ENCODE data around the gene PCED1B. TPM values are rescaled to one million over a fixed set of nuclear protein-coding genes. Genes with fewer than 3 reads are reported as not detected.

The PCED1B gene
- total and polyA plus RNA-seq, 2 experiments from 2014 or later: 5.1 to 6.6 TPM

DNA sequence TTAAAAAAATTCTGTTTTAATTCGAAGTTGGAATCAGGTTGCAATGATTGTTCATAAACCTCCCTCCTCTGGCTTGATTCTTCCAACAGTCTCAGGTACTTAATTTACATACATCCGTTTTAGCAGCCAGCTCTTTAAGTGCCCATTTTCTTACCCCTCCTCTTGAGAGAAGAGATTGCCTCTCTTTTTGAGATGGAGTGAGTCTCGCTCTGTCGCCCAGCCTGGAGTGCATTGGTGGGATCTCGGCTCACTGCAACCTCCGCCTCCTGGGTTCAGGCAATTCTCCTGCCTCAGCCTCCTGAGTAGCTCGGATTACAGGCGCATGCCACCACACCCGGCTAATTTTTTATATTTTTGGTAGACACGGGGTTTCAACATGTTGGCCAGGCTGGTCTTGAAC is 146.8 kb downstream of the PCED1B start:
- Mint-ChIP-seq H3K4me3 (peak overlapping the region; percentile 27; the same call in 1 of the 3 replicates), H3K27me3 (ENCODE audit: insufficient read depth, low read depth, poor library complexity) (peaks cover 8% of the 10 kb centered on the region), H3K36me3 (ENCODE audit: low read depth) (no peaks in the 10 kb centered on the region; the same call in 2 of the 3 replicates), H3K4me1 (peaks cover 50% of the 10 kb centered on the region), H3K9me3 (no peaks in the 10 kb centered on the region), H3K27ac (peak overlapping the region; percentile 95)
- Histone ChIP-seq H3K27me3 (ENCODE audit: insufficient read depth) (no peaks in the 10 kb centered on the region), H3K36me3 (ENCODE audit: insufficient read depth) (no peaks in the 10 kb centered on the region), H3K9me2 (ENCODE audit: insufficient read depth) (no peaks in the 10 kb centered on the region), H3K27ac (ENCODE audit: low read depth) (no peak overlapping the region), H3K4me1 (ENCODE audit: insufficient read depth) (peaks cover 43% of the 10 kb centered on the region), H2AFZ (no peak overlapping the region), H3K79me2 (replicated peaks; ENCODE audit: insufficient read depth) (no peaks in the 10 kb centered on the region), H3K4me3 (no peak overlapping the region), H3K4me2 (peak overlapping the region; percentile 33; the same call in 1 of the 2 replicates), H3F3A (replicated peaks; ENCODE audit: low read depth) (peaks cover 5% of the 10 kb centered on the region; the same call in 1 of the 2 replicates), H4K20me1 (replicated peaks; ENCODE audit: insufficient read depth) (no peaks in the 10 kb centered on the region)
- peak; percentile 41 for DNase-seq (ENCODE audit: low spot score)
- no peak for ATAC-seq
- TF ChIP-seq, protein P1, sequence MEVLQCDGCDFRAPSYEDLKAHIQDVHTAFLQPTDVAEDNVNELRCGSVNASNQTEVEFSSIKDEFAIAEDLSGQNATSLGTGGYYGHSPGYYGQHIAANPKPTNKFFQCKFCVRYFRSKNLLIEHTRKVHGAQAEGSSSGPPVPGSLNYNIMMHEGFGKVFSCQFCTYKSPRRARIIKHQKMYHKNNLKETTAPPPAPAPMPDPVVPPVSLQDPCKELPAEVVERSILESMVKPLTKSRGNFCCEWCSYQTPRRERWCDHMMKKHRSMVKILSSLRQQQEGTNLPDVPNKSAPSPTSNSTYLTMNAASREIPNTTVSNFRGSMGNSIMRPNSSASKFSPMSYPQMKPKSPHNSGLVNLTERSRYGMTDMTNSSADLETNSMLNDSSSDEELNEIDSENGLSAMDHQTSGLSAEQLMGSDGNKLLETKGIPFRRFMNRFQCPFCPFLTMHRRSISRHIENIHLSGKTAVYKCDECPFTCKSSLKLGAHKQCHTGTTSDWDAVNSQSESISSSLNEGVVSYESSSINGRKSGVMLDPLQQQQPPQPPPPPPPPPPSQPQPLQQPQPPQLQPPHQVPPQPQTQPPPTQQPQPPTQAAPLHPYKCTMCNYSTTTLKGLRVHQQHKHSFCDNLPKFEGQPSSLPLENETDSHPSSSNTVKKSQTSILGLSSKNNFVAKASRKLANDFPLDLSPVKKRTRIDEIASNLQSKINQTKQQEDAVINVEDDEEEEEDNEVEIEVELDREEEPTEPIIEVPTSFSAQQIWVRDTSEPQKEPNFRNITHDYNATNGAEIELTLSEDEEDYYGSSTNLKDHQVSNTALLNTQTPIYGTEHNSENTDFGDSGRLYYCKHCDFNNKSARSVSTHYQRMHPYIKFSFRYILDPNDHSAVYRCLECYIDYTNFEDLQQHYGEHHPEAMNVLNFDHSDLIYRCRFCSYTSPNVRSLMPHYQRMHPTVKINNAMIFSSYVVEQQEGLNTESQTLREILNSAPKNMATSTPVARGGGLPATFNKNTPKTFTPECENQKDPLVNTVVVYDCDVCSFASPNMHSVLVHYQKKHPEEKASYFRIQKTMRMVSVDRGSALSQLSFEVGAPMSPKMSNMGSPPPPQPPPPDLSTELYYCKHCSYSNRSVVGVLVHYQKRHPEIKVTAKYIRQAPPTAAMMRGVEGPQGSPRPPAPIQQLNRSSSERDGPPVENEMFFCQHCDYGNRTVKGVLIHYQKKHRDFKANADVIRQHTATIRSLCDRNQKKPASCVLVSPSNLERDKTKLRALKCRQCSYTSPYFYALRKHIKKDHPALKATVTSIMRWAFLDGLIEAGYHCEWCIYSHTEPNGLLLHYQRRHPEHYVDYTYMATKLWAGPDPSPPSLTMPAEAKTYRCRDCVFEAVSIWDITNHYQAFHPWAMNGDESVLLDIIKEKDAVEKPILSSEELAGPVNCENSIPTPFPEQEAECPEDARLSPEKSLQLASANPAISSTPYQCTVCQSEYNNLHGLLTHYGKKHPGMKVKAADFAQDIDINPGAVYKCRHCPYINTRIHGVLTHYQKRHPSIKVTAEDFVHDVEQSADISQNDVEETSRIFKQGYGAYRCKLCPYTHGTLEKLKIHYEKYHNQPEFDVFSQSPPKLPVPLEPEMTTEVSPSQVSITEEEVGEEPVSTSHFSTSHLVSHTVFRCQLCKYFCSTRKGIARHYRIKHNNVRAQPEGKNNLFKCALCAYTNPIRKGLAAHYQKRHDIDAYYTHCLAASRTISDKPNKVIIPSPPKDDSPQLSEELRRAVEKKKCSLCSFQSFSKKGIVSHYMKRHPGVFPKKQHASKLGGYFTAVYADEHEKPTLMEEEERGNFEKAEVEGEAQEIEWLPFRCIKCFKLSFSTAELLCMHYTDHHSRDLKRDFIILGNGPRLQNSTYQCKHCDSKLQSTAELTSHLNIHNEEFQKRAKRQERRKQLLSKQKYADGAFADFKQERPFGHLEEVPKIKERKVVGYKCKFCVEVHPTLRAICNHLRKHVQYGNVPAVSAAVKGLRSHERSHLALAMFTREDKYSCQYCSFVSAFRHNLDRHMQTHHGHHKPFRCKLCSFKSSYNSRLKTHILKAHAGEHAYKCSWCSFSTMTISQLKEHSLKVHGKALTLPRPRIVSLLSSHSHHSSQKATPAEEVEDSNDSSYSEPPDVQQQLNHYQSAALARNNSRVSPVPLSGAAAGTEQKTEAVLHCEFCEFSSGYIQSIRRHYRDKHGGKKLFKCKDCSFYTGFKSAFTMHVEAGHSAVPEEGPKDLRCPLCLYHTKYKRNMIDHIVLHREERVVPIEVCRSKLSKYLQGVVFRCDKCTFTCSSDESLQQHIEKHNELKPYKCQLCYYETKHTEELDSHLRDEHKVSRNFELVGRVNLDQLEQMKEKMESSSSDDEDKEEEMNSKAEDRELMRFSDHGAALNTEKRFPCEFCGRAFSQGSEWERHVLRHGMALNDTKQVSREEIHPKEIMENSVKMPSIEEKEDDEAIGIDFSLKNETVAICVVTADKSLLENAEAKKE (CRISPR knock-in tag; IDR thresholded peaks at IDR 0.05): no peak
- TF ChIP-seq, protein P2, sequence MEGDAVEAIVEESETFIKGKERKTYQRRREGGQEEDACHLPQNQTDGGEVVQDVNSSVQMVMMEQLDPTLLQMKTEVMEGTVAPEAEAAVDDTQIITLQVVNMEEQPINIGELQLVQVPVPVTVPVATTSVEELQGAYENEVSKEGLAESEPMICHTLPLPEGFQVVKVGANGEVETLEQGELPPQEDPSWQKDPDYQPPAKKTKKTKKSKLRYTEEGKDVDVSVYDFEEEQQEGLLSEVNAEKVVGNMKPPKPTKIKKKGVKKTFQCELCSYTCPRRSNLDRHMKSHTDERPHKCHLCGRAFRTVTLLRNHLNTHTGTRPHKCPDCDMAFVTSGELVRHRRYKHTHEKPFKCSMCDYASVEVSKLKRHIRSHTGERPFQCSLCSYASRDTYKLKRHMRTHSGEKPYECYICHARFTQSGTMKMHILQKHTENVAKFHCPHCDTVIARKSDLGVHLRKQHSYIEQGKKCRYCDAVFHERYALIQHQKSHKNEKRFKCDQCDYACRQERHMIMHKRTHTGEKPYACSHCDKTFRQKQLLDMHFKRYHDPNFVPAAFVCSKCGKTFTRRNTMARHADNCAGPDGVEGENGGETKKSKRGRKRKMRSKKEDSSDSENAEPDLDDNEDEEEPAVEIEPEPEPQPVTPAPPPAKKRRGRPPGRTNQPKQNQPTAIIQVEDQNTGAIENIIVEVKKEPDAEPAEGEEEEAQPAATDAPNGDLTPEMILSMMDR (conservative IDR thresholded peaks at IDR 0.05; ENCODE audit: low read depth in 2 of 2): no peak
- TF ChIP-seq POLR2AphosphoS5 (IDR thresholded peaks at IDR 0.05; ENCODE audit: low read depth): no peak
- TF ChIP-seq EZH2 (IDR thresholded peaks at IDR 0.05; ENCODE audit: low read depth, unreplicated experiment): no peak
- TF ChIP-seq, protein P3, sequence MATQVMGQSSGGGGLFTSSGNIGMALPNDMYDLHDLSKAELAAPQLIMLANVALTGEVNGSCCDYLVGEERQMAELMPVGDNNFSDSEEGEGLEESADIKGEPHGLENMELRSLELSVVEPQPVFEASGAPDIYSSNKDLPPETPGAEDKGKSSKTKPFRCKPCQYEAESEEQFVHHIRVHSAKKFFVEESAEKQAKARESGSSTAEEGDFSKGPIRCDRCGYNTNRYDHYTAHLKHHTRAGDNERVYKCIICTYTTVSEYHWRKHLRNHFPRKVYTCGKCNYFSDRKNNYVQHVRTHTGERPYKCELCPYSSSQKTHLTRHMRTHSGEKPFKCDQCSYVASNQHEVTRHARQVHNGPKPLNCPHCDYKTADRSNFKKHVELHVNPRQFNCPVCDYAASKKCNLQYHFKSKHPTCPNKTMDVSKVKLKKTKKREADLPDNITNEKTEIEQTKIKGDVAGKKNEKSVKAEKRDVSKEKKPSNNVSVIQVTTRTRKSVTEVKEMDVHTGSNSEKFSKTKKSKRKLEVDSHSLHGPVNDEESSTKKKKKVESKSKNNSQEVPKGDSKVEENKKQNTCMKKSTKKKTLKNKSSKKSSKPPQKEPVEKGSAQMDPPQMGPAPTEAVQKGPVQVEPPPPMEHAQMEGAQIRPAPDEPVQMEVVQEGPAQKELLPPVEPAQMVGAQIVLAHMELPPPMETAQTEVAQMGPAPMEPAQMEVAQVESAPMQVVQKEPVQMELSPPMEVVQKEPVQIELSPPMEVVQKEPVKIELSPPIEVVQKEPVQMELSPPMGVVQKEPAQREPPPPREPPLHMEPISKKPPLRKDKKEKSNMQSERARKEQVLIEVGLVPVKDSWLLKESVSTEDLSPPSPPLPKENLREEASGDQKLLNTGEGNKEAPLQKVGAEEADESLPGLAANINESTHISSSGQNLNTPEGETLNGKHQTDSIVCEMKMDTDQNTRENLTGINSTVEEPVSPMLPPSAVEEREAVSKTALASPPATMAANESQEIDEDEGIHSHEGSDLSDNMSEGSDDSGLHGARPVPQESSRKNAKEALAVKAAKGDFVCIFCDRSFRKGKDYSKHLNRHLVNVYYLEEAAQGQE (IDR thresholded peaks at IDR 0.05; ENCODE audit: unreplicated experiment): no peak
- no peak for TF ChIP-seq STAT1 (IDR thresholded peaks at IDR 0.05; ENCODE audit: unreplicated experiment)

Data from GM23338 (cell line).